Mammary epithelial cell (primary cell): ENCODE results near the gene DDR2.

Experiments
- CTCF ChIP-seq, 2 donors: IDR thresholded peaks in 1 of 2; conservative IDR thresholded peaks in 1 of 2; 2 replicates each; pipeline ENCODE4 v1.5.1; 2011 to 2012; ENCODE audit warnings: inconsistent platforms in 2 of 2, low read length in 2 of 2, mild to moderate bottlenecking in 2 of 2, control low read depth in 1 of 2, low read depth in 1 of 2; ENCODE audit not compliant: insufficient read depth in 1 of 2; ENCODE audit errors: extremely low read depth in 1 of 2
- EZH2 ChIP-seq: IDR thresholded peaks from 2 replicates; pipeline ENCODE4 v1.6.1; 2012; ENCODE audit warnings: low read length, inconsistent platforms, borderline replicate concordance

GRCh38 chr1:162774007-162774406 lies 141.7 kb downstream of the DDR2 start:
- no peak for TF ChIP-seq CTCF (conservative IDR thresholded peaks at IDR 0.05 in 1 of 2, IDR thresholded peaks at IDR 0.05 in 1 of 2; ENCODE audit: extremely low read depth in 1 of 2, insufficient read depth in 1 of 2, low read depth in 1 of 2, low read length in 2 of 2)
- no peak for TF ChIP-seq EZH2
